GM19452 (cell line): Measurements from ENCODE around the gene FRMPD4.
"Not testable (repeated sequence)": the region's sequence is repeated elsewhere in the genome, so short reads cannot be mapped to it uniquely, and the experiment has no call there.

Experiments
- ATAC-seq: cut with Tn5 transposase; IDR thresholded peaks from one replicate; pipeline ENCODE4 v1.9.1; 2021; ENCODE audit not compliant: unreplicated experiment

FRMPD4 gene

DNA sequence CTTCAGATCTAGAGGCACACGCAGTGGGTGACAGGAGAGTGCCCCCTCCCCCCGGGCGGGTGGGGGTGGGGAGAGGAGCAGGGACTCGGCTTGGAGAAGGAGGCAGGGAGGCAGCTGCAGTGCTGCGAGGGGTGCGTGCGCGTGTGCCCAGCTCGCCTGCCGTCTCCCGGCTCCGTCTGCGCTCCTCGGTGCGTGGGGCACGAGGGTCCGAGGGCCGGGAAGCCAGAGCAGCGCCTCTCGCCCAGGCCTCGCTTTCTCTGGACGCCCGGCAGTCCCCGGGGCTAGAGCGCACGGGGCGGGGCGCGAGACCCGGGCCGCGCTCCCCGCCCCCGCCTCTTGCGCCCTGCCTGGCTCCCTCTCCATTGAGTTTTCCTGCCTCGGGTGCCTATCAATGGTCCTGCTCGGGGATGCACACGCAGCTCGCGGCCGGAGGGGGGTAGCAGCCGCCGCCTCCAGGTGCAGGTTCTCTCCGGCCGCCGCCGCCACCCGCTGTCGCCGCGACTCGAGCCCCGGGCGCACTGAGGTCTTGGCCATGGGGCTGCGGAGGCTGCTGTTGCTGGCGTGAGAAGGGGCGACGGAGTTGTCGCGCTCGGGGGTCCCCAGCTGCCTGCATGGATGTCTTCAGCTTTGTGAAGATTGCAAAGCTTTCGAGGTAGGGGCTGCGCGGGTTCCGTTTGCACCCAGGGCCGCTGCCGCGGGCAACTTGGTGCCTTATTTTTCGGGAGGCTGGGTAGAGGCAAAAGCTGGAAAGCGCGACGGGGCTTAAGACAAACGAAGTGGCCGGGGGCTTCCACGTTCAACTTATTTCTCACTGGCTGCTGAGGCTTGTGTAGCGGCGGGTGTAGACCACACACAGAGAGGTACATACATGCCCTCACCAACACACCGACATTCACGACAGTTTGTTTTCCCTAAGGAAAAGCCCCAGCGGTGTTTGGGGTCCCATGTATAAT, at the start of gene FRMPD4:
Gene FRMPD4 (plus strand): TSS at position 113 of the 953 bp plus-strand sequence. CDS start 499 bp downstream, at position 612.
- ATAC-seq, result no peak

GRCh38 chrX:12089740-12090139, 48.5 kb upstream of the FRMPD4 start:
- no peak for ATAC-seq

DNA sequence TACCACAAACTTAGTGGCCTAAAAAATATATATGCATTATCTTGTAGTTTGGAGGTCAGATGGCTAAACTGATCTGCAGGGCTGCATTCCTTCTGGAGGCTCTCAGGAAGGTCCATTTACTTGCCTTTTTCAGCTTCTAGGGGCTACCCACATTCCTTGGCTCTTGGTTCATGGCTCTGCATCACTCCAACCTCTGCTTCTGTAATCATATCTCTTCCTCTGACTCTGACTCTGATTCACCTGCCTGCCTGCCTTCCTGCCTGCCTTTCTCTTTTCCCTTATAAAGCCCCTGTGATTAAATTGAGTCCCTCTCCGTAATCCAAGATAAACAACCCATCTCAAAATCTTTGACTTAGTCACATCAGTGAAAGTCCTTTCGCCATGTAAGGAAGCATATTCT, 25.0 kb upstream of the FRMPD4 start:
- ATAC-seq, result no peak

GRCh38 chrX:12115377-12115776, 22.9 kb upstream of the FRMPD4 start:
- no peak for ATAC-seq

DNA sequence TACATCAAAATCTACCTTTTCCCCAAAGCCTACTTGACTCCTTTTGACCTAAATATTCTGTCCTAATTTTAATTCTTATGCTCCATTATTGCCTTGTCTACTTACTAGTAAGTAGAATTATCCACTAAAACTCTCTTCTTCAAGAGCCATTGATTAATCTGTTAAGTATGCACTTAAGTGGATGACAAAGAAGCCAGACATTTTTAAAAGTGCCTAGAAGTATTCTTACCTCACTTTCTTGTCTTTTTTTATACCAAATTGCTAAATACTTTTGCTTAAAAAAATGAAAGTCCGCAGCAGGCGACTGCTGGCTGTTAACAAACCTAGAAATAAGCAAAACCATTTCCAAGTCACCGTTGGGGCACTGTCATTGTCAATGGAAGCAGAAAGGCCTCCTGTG, 20.1 kb upstream of the FRMPD4 start:
- no peak for ATAC-seq

DNA sequence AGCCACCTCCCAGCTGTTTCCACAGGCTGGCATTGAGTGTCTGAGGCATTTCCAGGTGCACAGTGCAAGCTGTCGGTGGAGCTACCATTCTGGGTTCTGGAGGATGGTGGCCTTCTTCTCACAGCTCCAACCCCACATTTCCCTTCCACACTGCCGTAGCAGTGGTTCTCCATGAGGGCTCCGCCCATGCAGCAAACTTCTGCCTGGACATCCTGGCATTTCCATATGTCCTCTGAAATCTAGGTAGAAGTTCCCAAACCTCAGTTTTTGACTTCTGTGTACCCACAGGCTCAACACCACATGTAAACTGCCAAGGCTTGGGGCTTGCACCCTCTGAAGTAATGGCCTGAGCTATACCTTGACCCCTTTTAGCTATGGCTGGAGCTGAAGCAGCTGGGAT, 10.3 kb upstream of the FRMPD4 start:
- no peak for ATAC-seq

GRCh38 chrX:12137951-12138360, 317 bp upstream of the FRMPD4 start:
- no peak for ATAC-seq

DNA sequence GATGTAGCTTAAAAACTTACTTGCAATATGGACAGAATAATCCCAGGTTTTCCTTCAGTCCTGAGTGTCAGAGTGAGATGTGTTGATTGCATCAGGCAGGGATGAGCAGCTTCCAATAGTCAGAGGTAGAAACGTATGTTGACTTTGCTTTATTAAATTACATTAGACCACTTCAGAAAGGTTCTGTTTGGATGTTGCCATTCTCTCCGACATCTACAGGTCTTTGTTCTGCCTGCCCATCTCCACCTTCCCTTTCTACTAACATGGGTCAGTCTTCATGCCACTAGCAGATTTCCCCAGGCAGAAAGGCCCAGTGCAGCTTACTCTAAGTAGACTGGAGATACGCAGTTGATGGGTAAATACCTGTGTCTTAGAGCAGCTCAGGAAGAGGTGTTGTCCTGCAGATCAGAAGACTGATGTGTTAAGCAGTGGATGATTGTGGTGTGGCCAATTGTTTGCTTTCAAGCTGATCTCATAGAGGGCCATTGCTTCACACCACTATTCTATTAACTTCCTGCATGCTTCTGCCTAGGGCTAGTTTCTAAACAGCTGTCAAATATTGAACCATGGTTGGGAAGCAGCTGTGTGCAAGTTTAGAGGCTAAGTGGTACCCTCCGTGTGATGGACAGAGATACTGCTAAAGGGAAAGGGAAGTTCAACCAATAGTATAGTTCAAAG, 1.8 kb downstream of the FRMPD4 start:
- no peak for ATAC-seq

- ATAC-seq, result no peak
Observed at GRCh38 chrX:12141511-12141910, 3.2 kb downstream of the FRMPD4 start.

DNA sequence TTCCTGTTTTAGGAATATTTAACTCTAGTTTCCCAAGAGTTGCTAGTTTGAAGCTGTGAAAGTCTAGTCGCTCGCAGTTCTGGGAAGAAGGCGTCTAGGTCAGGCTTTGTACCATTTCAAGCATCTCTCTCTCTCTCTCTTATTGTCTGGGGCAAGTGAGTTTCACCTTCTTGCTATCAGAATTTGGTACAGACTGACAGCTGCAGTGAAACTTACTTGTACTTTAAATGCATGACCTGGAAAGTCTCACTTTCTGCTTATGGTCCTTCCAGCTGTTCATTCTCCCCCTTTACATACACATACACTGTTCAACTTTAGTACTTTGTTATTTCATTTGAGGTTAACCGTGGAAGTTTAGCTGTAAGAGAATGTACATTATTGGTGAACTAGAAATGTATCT, 4.4 kb downstream of the FRMPD4 start:
- ATAC-seq, result no peak

DNA sequence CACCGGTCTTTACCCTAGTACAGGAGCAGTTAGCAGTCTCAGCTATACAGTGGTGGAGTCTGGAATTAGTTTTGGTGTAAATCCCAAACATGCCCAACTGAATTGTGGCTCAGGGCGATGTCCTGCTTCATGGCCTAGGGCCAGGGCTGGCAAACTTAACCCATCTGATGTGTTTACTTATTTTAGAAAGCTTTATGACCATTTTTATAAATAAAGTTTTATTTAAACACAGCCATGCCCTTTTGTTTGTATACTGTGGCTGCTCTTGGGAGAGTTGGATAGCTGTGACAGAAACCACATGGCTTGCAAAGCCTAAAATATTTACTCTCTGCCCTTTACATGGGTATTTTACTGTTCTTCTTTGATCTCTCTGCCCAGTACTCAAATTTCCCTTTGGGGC, 7.1 kb downstream of the FRMPD4 start:
- ATAC-seq, result no peak

GRCh38 chrX:12149670-12150407, 11.6 kb downstream of the FRMPD4 start:
- ATAC-seq, result no peak

GRCh38 chrX:12153317-12153716, 15.0 kb downstream of the FRMPD4 start:
- no peak for ATAC-seq

- no peak for ATAC-seq
Observed at GRCh38 chrX:12153741-12154140, 15.5 kb downstream of the FRMPD4 start.

DNA sequence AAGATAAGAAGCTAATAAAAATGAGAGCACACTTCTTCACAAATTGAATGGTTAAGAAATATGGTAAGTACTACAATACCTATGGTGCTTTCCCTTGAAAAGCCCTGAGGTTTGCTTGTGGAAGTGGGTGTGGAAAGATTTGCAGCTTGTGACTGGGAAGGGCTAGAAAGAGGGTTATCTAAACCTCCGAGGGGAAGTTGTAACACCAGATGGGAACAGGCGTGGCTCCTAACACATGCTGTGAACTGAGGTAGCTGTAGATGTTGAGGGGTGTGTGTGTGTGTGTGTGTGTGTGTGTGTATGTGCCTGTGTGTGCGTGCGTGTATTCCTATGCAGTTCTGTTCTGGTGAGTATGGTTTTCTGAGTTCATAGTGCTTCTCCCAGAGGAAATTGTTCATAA, 21.5 kb downstream of the FRMPD4 start:
- ATAC-seq, result no peak

- ATAC-seq, result no peak
Observed at GRCh38 chrX:12162420-12162819, 24.1 kb downstream of the FRMPD4 start.

- not testable (repeated sequence) for ATAC-seq
Observed at GRCh38 chrX:12164180-12164579, 25.9 kb downstream of the FRMPD4 start.

GRCh38 chrX:12170755-12171154, 32.5 kb downstream of the FRMPD4 start:
- no peak for ATAC-seq

DNA sequence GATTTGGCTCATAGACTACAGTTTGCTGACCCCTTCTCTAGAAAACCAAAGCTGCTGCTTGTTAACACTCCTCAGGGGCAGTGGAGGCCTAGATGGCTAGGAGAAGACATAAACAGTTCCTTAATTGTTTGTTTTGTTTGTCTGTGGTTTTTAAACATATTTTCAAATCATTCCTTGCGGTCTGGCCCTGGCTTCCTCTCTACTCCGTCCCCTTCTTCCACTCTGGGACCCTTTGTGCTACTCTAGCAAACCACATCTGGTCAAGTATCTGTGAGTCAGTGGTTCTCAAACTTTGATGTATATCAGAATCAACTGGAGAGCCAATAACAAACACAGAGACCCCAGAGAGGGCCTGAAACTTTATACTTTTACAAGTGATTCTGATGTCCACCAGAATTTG, 36.1 kb downstream of the FRMPD4 start:
- ATAC-seq, result no peak

GRCh38 chrX:12197030-12197429, 58.8 kb downstream of the FRMPD4 start:
- ATAC-seq, result no peak

DNA sequence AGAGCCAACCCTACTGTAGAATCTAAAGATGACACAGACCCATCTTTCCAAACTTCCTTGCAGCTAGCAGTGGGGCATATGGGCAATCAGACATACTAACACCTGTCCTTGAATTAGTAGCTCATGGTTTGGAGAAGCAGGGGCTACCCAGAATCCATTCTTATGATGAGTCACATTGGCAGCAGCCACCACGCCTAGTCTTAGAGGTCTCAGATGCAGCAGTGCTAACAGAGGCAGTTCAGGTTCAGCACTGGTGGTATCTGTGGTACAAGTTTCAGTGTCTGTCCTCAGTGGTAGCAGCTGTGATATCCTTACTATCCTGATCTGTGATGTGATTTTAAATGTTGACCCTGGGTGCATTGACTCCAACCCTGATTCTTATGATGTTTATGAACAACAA, 68.1 kb downstream of the FRMPD4 start:
- ATAC-seq, result no peak
